ENCODE measurements around the gene MIXL1.

The MIXL1 gene

DNA sequence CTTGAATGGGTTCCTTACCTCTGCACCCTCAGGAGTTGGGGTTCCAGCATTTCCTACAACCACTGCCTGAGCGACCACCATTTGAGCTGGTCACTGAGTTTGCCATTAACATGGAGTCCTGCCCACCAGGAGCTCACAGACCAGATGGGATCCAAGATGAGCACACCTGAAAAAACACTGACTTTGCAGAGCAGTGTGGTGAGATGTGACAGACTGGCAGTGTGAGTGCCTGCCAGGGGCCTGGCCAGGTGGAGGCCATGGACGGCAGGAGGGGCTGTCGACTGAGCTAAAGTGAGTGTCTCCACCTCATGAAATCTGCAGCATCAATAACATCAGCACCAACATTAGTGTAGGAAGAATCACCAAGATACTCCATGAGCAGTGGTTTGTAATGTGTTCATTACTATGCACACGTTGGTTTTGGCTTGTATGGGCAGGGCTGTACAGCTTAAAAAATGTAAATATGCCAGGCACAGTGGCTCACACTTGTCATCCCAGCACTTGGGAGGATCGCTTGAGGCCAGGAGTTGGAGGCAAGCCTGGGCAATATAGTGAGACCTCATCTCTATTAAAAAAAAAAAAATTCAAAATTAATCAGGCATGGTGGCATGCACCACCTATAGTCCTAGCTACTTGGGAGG, 12.2 kb upstream of the MIXL1 start:
- no peak for DNase-seq (ENCODE audit: low spot score)

DNA sequence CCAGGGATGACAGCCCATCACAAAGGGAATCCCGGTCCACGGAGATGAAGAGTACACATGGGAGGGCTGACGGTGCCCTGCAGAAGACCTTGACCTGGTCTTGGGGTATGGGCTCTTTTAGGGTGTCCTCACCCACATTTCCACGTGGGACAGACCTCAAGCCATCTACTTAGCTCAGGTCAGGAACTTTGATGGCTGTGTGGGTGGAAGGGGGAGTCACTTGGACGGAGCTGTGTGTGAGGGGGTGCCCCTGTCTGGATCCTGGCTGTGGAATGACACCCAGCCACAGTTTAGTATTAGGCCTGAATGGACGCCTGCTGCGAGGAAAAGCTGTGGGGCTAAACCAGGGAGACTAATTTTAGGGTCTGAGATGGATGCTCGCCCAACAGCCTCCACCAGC, 10.9 kb upstream of the MIXL1 start:
- Histone ChIP-seq H2BK15ac (ENCODE audit: low read length) (no peak overlapping the region), H3K4me1 (ENCODE audit: control insufficient read depth in 2 of 2, insufficient read depth in 1 of 2, low read depth in 1 of 2, low read length in 2 of 2) (peaks cover 1 to 8% of the 10 kb centered on the region in 2 donors), H4K8ac (ENCODE audit: low read depth, low read length) (no peak overlapping the region), H4K91ac (ENCODE audit: low read depth, low read length, poor library complexity) (no peak overlapping the region), H3K4ac (ENCODE audit: low read length) (no peak overlapping the region), H2AFZ (ENCODE audit: low read length) (peak overlapping the region; percentile 45), H3K4me2 (ENCODE audit: insufficient read depth, low read length, poor library complexity, severe bottlenecking) (no peak overlapping the region), H3K27me3 (ENCODE audit: control insufficient read depth in 3 of 3, insufficient read depth in 3 of 3, low read depth in 1 of 3, low read length in 3 of 3) (peaks cover 0 to 40% (median 0%) of the 10 kb centered on the region in 3 experiments), H2BK12ac (ENCODE audit: low read length) (no peak overlapping the region), H3K4me3 (ENCODE audit: low read length in 2 of 2) (no peak overlapping the region), H2AK5ac (ENCODE audit: low read depth, low read length) (no peak overlapping the region), H3K14ac (ENCODE audit: low read length) (no peak overlapping the region), H3K9me3 (replicated peaks in 1 of 2; ENCODE audit: control insufficient read depth in 2 of 2, insufficient read depth in 1 of 2, low read depth in 1 of 2, low read length in 2 of 2) (no peaks in the 10 kb centered on the region), H2BK5ac (ENCODE audit: low read length) (no peak overlapping the region), H3K79me1 (ENCODE audit: low read depth, low read length) (no peaks in the 10 kb centered on the region), H3K36me3 (replicated peaks in 1 of 2; ENCODE audit: control insufficient read depth in 2 of 2, insufficient read depth in 2 of 2, low read length in 2 of 2) (no peaks in the 10 kb centered on the region), H2BK120ac (ENCODE audit: low read depth, low read length) (no peak overlapping the region), H3K9ac (ENCODE audit: low read depth, low read length, poor library complexity) (peak overlapping the region; percentile 3), H3K23ac (ENCODE audit: low read depth, low read length, poor library complexity) (peak overlapping the region; percentile 8), H3K27ac (replicated peaks; ENCODE audit: low read length) (no peak overlapping the region), H3K18ac (ENCODE audit: low read length) (no peak overlapping the region)
- DNase-seq (ENCODE audit: low spot score) = no peak
- WGBS, 2 donors (ENCODE audit: extremely low coverage in 2 of 2, insufficient read length in 2 of 2, insufficient replicate concordance in 1 of 2) = no CpG with 5 or more reads among the region's 8 CpGs

More for the DNA sequence above, 12.2 kb upstream of the MIXL1 start:
- H2BK15ac ChIP-seq (ENCODE audit: low read length) = no peak overlapping the region
- no peak overlapping the region for H2AFZ ChIP-seq (ENCODE audit: low read length)
- no peak overlapping the region for H3K4me3 ChIP-seq (ENCODE audit: low read length in 2 of 2)
- H2AK5ac ChIP-seq (ENCODE audit: low read depth, low read length) = no peak overlapping the region
- no peaks in the 10 kb centered on the region for H3K79me1 ChIP-seq (ENCODE audit: low read depth, low read length)
- no peak overlapping the region for H3K27ac ChIP-seq (replicated peaks; ENCODE audit: low read length)
- no peak overlapping the region for H3K14ac ChIP-seq (ENCODE audit: low read length)
- H2BK5ac ChIP-seq (ENCODE audit: low read length) = no peak overlapping the region
- H3K18ac ChIP-seq (ENCODE audit: low read length) = no peak overlapping the region
- no peak overlapping the region for H4K8ac ChIP-seq (ENCODE audit: low read depth, low read length)
- H3K9me3 ChIP-seq (replicated peaks in 1 of 2; ENCODE audit: control insufficient read depth in 2 of 2, insufficient read depth in 1 of 2, low read depth in 1 of 2, low read length in 2 of 2) = no peaks in the 10 kb centered on the region
- no peak overlapping the region for H3K4ac ChIP-seq (ENCODE audit: low read length)
- no peak overlapping the region for H2BK120ac ChIP-seq (ENCODE audit: low read depth, low read length)
- no peaks in the 10 kb centered on the region for H3K36me3 ChIP-seq (replicated peaks in 1 of 2; ENCODE audit: control insufficient read depth in 2 of 2, insufficient read depth in 2 of 2, low read length in 2 of 2)
- peak overlapping the region; percentile 25 for H2BK12ac ChIP-seq (ENCODE audit: low read length)
- peaks cover 1 to 8% of the 10 kb centered on the region in 2 donors for H3K4me1 ChIP-seq (ENCODE audit: control insufficient read depth in 2 of 2, insufficient read depth in 1 of 2, low read depth in 1 of 2, low read length in 2 of 2)
- H3K23ac ChIP-seq (ENCODE audit: low read depth, low read length, poor library complexity) = no peak overlapping the region
- no CpG with 5 or more reads among the region's 5 CpGs for WGBS, 2 donors (ENCODE audit: extremely low coverage in 2 of 2, insufficient read length in 2 of 2, insufficient replicate concordance in 1 of 2)
- no peak overlapping the region for H3K9ac ChIP-seq (ENCODE audit: low read depth, low read length, poor library complexity)
- peaks cover 0 to 31% (median 0%) of the 10 kb centered on the region in 3 experiments for H3K27me3 ChIP-seq (ENCODE audit: control insufficient read depth in 3 of 3, insufficient read depth in 3 of 3, low read depth in 1 of 3, low read length in 3 of 3)
- no peak overlapping the region for H3K4me2 ChIP-seq (ENCODE audit: insufficient read depth, low read length, poor library complexity, severe bottlenecking)
- no peak overlapping the region for H4K91ac ChIP-seq (ENCODE audit: low read depth, low read length, poor library complexity)

DNA sequence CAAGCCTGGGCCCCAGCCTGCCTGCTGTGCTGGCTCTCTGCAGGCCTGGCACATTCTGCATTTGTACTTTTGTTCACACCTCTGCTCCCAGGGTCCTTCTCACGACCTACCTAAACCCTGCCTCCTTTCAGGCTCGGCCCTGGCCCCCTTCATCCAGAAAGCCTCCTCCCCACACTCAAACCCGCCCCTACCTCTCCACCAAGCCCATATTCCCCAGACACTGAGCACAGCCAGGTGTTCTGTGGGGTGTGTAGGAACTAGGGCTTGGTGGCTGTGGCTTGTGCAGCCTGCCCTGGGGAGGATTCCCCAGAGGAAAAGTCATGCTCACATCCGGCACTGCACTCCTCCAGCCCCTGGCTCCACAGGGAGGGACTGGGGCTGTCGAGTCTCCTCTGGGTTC, 8.2 kb upstream of the MIXL1 start:
- Histone ChIP-seq H4K8ac (ENCODE audit: low read depth, low read length) (no peak overlapping the region), H2BK5ac (ENCODE audit: low read length) (no peak overlapping the region), H2BK120ac (ENCODE audit: low read depth, low read length) (no peak overlapping the region), H3K14ac (ENCODE audit: low read length) (no peak overlapping the region), H2AFZ (ENCODE audit: low read length) (peak overlapping the region; percentile 20), H3K23ac (ENCODE audit: low read depth, low read length, poor library complexity) (no peak overlapping the region), H3K4me2 (ENCODE audit: insufficient read depth, low read length, poor library complexity, severe bottlenecking) (no peak overlapping the region), H2AK5ac (ENCODE audit: low read depth, low read length) (no peak overlapping the region), H3K9me3 (replicated peaks in 1 of 2; ENCODE audit: control insufficient read depth in 2 of 2, insufficient read depth in 1 of 2, low read depth in 1 of 2, low read length in 2 of 2) (no peaks in the 10 kb centered on the region), H2BK12ac (ENCODE audit: low read length) (no peak overlapping the region), H3K27ac (replicated peaks; ENCODE audit: low read length) (no peak overlapping the region), H3K9ac (ENCODE audit: low read depth, low read length, poor library complexity) (no peak overlapping the region), H2BK15ac (ENCODE audit: low read length) (no peak overlapping the region), H3K79me1 (ENCODE audit: low read depth, low read length) (no peaks in the 10 kb centered on the region), H3K4me1 (ENCODE audit: control insufficient read depth in 2 of 2, insufficient read depth in 1 of 2, low read depth in 1 of 2, low read length in 2 of 2) (peaks cover 1 to 6% of the 10 kb centered on the region in 2 donors), H3K36me3 (replicated peaks in 1 of 2; ENCODE audit: control insufficient read depth in 2 of 2, insufficient read depth in 2 of 2, low read length in 2 of 2) (no peaks in the 10 kb centered on the region), H3K4me3 (ENCODE audit: low read length in 2 of 2) (no peak overlapping the region), H3K18ac (ENCODE audit: low read length) (peak overlapping the region; percentile 85), H3K4ac (ENCODE audit: low read length) (no peak overlapping the region), H4K91ac (ENCODE audit: low read depth, low read length, poor library complexity) (no peak overlapping the region), H3K27me3 (ENCODE audit: control insufficient read depth in 3 of 3, insufficient read depth in 3 of 3, low read depth in 1 of 3, low read length in 3 of 3) (peaks cover 0 to 31% (median 0%) of the 10 kb centered on the region in 3 experiments)
- WGBS, 2 donors (ENCODE audit: extremely low coverage in 2 of 2, insufficient read length in 2 of 2, insufficient replicate concordance in 1 of 2) = no CpG with 5 or more reads among the region's 5 CpGs
- no peak for DNase-seq (ENCODE audit: low spot score)

DNA sequence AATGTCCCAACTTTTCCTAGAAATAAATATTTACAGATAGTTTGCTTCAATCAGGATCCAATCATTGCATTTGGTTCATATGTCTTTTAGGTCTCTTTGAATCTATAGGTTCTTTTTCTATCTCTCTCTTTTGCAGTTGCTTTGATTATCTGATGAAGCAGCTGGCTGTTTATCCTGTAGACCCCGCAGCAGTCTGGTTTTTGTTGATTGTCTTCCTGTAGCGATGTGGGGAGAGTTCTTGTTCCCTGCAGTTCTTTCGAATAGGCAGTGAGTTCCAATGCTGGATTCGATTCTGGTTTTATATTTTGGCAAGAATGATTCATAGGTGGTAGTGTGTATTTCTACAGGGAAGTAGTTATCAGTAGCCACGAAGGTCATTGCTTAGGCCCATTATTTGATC, 7.4 kb upstream of the MIXL1 start:
- no peak overlapping the region for H3K4ac ChIP-seq (ENCODE audit: low read length)
- no peaks in the 10 kb centered on the region for H3K9me3 ChIP-seq (replicated peaks in 1 of 2; ENCODE audit: control insufficient read depth in 2 of 2, insufficient read depth in 1 of 2, low read depth in 1 of 2, low read length in 2 of 2)
- DNase-seq (ENCODE audit: low spot score) = no peak
- H2BK120ac ChIP-seq (ENCODE audit: low read depth, low read length) = no peak overlapping the region
- no peak overlapping the region for H3K27ac ChIP-seq (replicated peaks; ENCODE audit: low read length)
- H2AK5ac ChIP-seq (ENCODE audit: low read depth, low read length) = no peak overlapping the region
- WGBS, 2 donors (ENCODE audit: extremely low coverage in 2 of 2, insufficient read length in 2 of 2, insufficient replicate concordance in 1 of 2) = no CpG with 5 or more reads among the region's 5 CpGs
- H3K27me3 ChIP-seq (ENCODE audit: control insufficient read depth in 3 of 3, insufficient read depth in 3 of 3, low read depth in 1 of 3, low read length in 3 of 3) = peaks cover 0 to 36% (median 0%) of the 10 kb centered on the region in 3 experiments
- no peak overlapping the region for H2BK5ac ChIP-seq (ENCODE audit: low read length)
- H2BK12ac ChIP-seq (ENCODE audit: low read length) = no peak overlapping the region
- peaks cover 1 to 3% of the 10 kb centered on the region in 2 donors for H3K4me1 ChIP-seq (ENCODE audit: control insufficient read depth in 2 of 2, insufficient read depth in 1 of 2, low read depth in 1 of 2, low read length in 2 of 2)
- no peak overlapping the region for H3K18ac ChIP-seq (ENCODE audit: low read length)
- H3K4me2 ChIP-seq (ENCODE audit: insufficient read depth, low read length, poor library complexity, severe bottlenecking) = no peak overlapping the region
- no peak overlapping the region for H2BK15ac ChIP-seq (ENCODE audit: low read length)
- no peak overlapping the region for H4K8ac ChIP-seq (ENCODE audit: low read depth, low read length)
- H3K36me3 ChIP-seq (replicated peaks in 1 of 2; ENCODE audit: control insufficient read depth in 2 of 2, insufficient read depth in 2 of 2, low read length in 2 of 2) = no peaks in the 10 kb centered on the region
- no peaks in the 10 kb centered on the region for H3K79me1 ChIP-seq (ENCODE audit: low read depth, low read length)
- H3K9ac ChIP-seq (ENCODE audit: low read depth, low read length, poor library complexity) = no peak overlapping the region
- H3K14ac ChIP-seq (ENCODE audit: low read length) = no peak overlapping the region
- no peak overlapping the region for H3K4me3 ChIP-seq (ENCODE audit: low read length in 2 of 2)
- H3K23ac ChIP-seq (ENCODE audit: low read depth, low read length, poor library complexity) = no peak overlapping the region
- H4K91ac ChIP-seq (ENCODE audit: low read depth, low read length, poor library complexity) = no peak overlapping the region
- peak overlapping the region; percentile 21 for H2AFZ ChIP-seq (ENCODE audit: low read length)

Measured in neuronal stem cell (in vitro differentiated cells).